Measurements from ENCODE around the gene GPR108.
A peak's percentile ranks its signal among the peaks of the same experiment; 100 is the strongest.
"Not testable (repeated sequence)": the region's sequence is repeated elsewhere in the genome, so short reads cannot be mapped to it uniquely, and the experiment has no call there.

GPR108 gene

GRCh38 chr19:6737284-6737872 lies at the start of gene GPR108:
Gene GPR108 (minus strand): TSS chr19:6737580. CDS start chr19:6737576, 4 bp downstream.
- peak; percentile 96 to 97 for DNase-seq (ENCODE audit: low read depth in 2 of 2)

GRCh38 chr19:6779206-6779605 lies 41.8 kb upstream of the GPR108 start:
- DNase-seq (ENCODE audit: low read depth in 2 of 2) = no peak

- DNase-seq (ENCODE audit: low read depth in 2 of 2) = no peak
These were observed 41.0 kb upstream of the GPR108 start for GRCh38 chr19:6778386-6778785.

- no peak for DNase-seq (ENCODE audit: low read depth in 2 of 2)
These were observed 40.1 kb upstream of the GPR108 start for GRCh38 chr19:6777434-6777833.

- no peak for DNase-seq (ENCODE audit: low read depth in 2 of 2)
These were observed 39.6 kb upstream of the GPR108 start for GRCh38 chr19:6776999-6777398.

- not testable (repeated sequence) for DNase-seq (ENCODE audit: low read depth in 2 of 2)
These were observed 38.7 kb upstream of the GPR108 start for GRCh38 chr19:6776045-6776444.

- DNase-seq (ENCODE audit: low read depth in 2 of 2) = no peak
These were observed 37.7 kb upstream of the GPR108 start for GRCh38 chr19:6774821-6775707.

GRCh38 chr19:6773323-6773931 lies 36.0 kb upstream of the GPR108 start:
- DNase-seq (ENCODE audit: low read depth in 2 of 2) = peak in 1 of 2 donors; percentile 38

GRCh38 chr19:6772866-6773322 lies 35.5 kb upstream of the GPR108 start:
- no peak for DNase-seq (ENCODE audit: low read depth in 2 of 2)

- peak; percentile 70 to 82 for DNase-seq (ENCODE audit: low read depth in 2 of 2)
These were observed 34.9 kb upstream of the GPR108 start, which contains the start of gene VAV1 for GRCh38 chr19:6772028-6772865. Gene VAV1 (plus strand): TSS chr19:6772708. CDS start chr19:6772808, 100 bp downstream.

- DNase-seq (ENCODE audit: low read depth in 2 of 2) = not testable (repeated sequence)
These were observed 34.3 kb upstream of the GPR108 start for GRCh38 chr19:6771648-6772027.

GRCh38 chr19:6769006-6769619 lies 31.7 kb upstream of the GPR108 start:
- no peak for DNase-seq (ENCODE audit: low read depth in 2 of 2)

- DNase-seq (ENCODE audit: low read depth in 2 of 2) = no peak
These were observed 30.9 kb upstream of the GPR108 start for GRCh38 chr19:6768236-6768785.

GRCh38 chr19:6767357-6768235 lies 30.2 kb upstream of the GPR108 start, which contains the start of gene SH2D3A:
Gene SH2D3A (minus strand): TSS chr19:6767435. CDS start chr19:6763748, 3,687 bp downstream.
- peak; percentile 94 to 97 for DNase-seq (ENCODE audit: low read depth in 2 of 2)

- no peak for DNase-seq (ENCODE audit: low read depth in 2 of 2)
These were observed 29.6 kb upstream of the GPR108 start for GRCh38 chr19:6767081-6767356.

- no peak for DNase-seq (ENCODE audit: low read depth in 2 of 2)
These were observed 29.1 kb upstream of the GPR108 start for GRCh38 chr19:6766357-6767080.

- no peak for DNase-seq (ENCODE audit: low read depth in 2 of 2)
These were observed 28.5 kb upstream of the GPR108 start for GRCh38 chr19:6765738-6766356.

- DNase-seq (ENCODE audit: low read depth in 2 of 2) = not testable (repeated sequence)
These were observed 24.9 kb upstream of the GPR108 start for GRCh38 chr19:6762253-6762797.
